Glutamatergic neuron (in vitro differentiated cells): ENCODE data around the gene IL19. TPM values are rescaled to one million over a fixed set of nuclear protein-coding genes. Genes with fewer than 3 reads are reported as not detected.

Experiments used
- DNase-seq: peaks from one replicate; pipeline ENCODE4 v3.0.0; 2022
- H3K27ac Mint-ChIP-seq: one replicate; pipeline ENCODE4 v1.8.0; 2020; ENCODE audit warnings: mild to moderate bottlenecking, mixed read lengths, inconsistent platforms; ENCODE audit not compliant: unreplicated experiment
- H3K27me3 Mint-ChIP-seq: one replicate; pipeline ENCODE4 v1.8.0; 2020; ENCODE audit warnings: mild to moderate bottlenecking, moderate library complexity, mixed read lengths, inconsistent platforms; ENCODE audit not compliant: unreplicated experiment
- H3K36me3 Mint-ChIP-seq: one replicate; pipeline ENCODE4 v1.8.0; 2020; ENCODE audit warnings: mild to moderate bottlenecking, mixed read lengths, inconsistent platforms; ENCODE audit not compliant: unreplicated experiment
- H3K4me1 Mint-ChIP-seq: one replicate; pipeline ENCODE4 v1.8.0; 2020; ENCODE audit warnings: mild to moderate bottlenecking, low read depth, mixed read lengths, inconsistent platforms; ENCODE audit not compliant: unreplicated experiment
- H3K4me3 Mint-ChIP-seq: one replicate; pipeline ENCODE4 v1.8.0; 2020; ENCODE audit warnings: mild to moderate bottlenecking, mixed read lengths, inconsistent platforms; ENCODE audit not compliant: unreplicated experiment
- H3K9me3 Mint-ChIP-seq: one replicate; pipeline ENCODE4 v1.8.0; 2020; ENCODE audit warnings: mild to moderate bottlenecking, moderate library complexity, mixed read lengths, inconsistent platforms; ENCODE audit not compliant: unreplicated experiment
- CTCF ChIP-seq: fragments of 200-600 bp; sonication (generic); IDR thresholded peaks from one replicate; pipeline ENCODE4 v1.5.0; 2021; ENCODE audit not compliant: partially characterized antibody, unreplicated experiment
- total RNA-seq: library from RNA; stranded (reverse); fragmentation: NEBNext Ultra II Directional; extraction: Animal tissue kit (Norgen Biotek cat#: 25700); gene quantifications from one replicate; pipeline ENCODE4 v1.2.1, GENCODE V29; 2021; ENCODE audit not compliant: unreplicated experiment

IL19 gene
- total RNA-seq, 1 donor from 2014 or later, result not detected

GRCh38 chr1:206800891-206801290 lies 30.3 kb downstream of the IL19 start:
- H3K27ac Mint-ChIP-seq, result no peak overlapping the region
- H3K4me1 Mint-ChIP-seq, result no peaks in the 10 kb centered on the region
- no peak overlapping the region for H3K4me3 Mint-ChIP-seq
- no peak for TF ChIP-seq CTCF
- no peaks in the 10 kb centered on the region for H3K27me3 Mint-ChIP-seq
- no peak for DNase-seq
- no peaks in the 10 kb centered on the region for H3K36me3 Mint-ChIP-seq
- no peaks in the 10 kb centered on the region for H3K9me3 Mint-ChIP-seq

GRCh38 chr1:206801467-206801866 lies 30.9 kb downstream of the IL19 start:
- H3K4me1 Mint-ChIP-seq, result no peaks in the 10 kb centered on the region
- TF ChIP-seq CTCF, result no peak
- H3K27me3 Mint-ChIP-seq, result no peaks in the 10 kb centered on the region

DNA sequence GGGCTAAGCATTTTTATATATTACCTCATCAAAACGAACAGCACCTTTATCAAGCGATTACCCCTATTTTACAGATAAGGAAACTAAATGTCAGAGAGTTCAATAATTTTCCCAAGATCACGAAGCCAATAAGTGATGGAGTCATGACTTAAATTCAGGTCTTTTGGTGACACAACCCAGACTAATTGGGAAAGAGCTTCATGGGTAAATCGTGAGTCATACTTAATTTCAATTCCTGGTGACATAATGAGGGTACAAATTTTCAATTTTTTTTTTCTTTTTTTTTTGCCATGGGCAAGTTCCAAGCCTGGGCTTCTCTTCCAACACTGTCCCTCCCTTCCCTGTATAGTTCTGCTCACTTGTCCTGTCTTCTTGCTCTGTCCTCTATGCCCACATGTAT lies 31.8 kb downstream of the IL19 start:
- Mint-ChIP-seq H3K4me1 (no peaks in the 10 kb centered on the region), H3K9me3 (no peaks in the 10 kb centered on the region), H3K36me3 (no peaks in the 10 kb centered on the region), H3K27ac (no peak overlapping the region), H3K4me3 (no peak overlapping the region), H3K27me3 (no peaks in the 10 kb centered on the region)
- DNase-seq, result no peak
- no peak for TF ChIP-seq CTCF

More at GRCh38 chr1:206801467-206801866, 30.9 kb downstream of the IL19 start:
- Mint-ChIP-seq H3K27ac (no peak overlapping the region), H3K9me3 (no peaks in the 10 kb centered on the region), H3K36me3 (no peaks in the 10 kb centered on the region), H3K4me3 (no peak overlapping the region)
- DNase-seq, result no peak

GRCh38 chr1:206803221-206803730 lies 32.7 kb downstream of the IL19 start:
- H3K36me3 Mint-ChIP-seq, result no peaks in the 10 kb centered on the region
- no peaks in the 10 kb centered on the region for H3K4me1 Mint-ChIP-seq
- H3K4me3 Mint-ChIP-seq, result no peak overlapping the region
- no peaks in the 10 kb centered on the region for H3K9me3 Mint-ChIP-seq
- DNase-seq, result no peak
- H3K27ac Mint-ChIP-seq, result no peak overlapping the region
- TF ChIP-seq CTCF, result no peak
- H3K27me3 Mint-ChIP-seq, result no peaks in the 10 kb centered on the region

- H3K36me3 Mint-ChIP-seq, result no peaks in the 10 kb centered on the region
- H3K27me3 Mint-ChIP-seq, result no peaks in the 10 kb centered on the region
- no peaks in the 10 kb centered on the region for H3K4me1 Mint-ChIP-seq
- TF ChIP-seq CTCF, result no peak
- no peak overlapping the region for H3K27ac Mint-ChIP-seq
- DNase-seq, result no peak
- H3K4me3 Mint-ChIP-seq, result no peak overlapping the region
- no peaks in the 10 kb centered on the region for H3K9me3 Mint-ChIP-seq
Observed at GRCh38 chr1:206804156-206804737, 33.7 kb downstream of the IL19 start.
